Stimulated activated CD4-positive, alpha-beta T cell treated with anti-CD3 and anti-CD28 coated beads, Interleukin-1b, Interleukin-23, amount 100 ng/mL, for 48 hours (primary cell): ENCODE results near the gene GRAMD4.

Experiments
- DNase-seq: peaks from one replicate; pipeline ENCODE4 v3.0.0-alpha.2; 2020

Gene GRAMD4

GRCh38 chr22:46695346-46696228 is 75.4 kb downstream of the GRAMD4 start:
- DNase-seq: no peak

GRCh38 chr22:46696229-46696518 is 76.0 kb downstream of the GRAMD4 start:
- DNase-seq: no peak

GRCh38 chr22:46696614-46697013 is 76.4 kb downstream of the GRAMD4 start:
- DNase-seq: no peak

- no peak for DNase-seq
Observed at GRCh38 chr22:46697811-46698515, 77.8 kb downstream of the GRAMD4 start.

- no peak for DNase-seq
Observed at GRCh38 chr22:46699091-46699490, 78.9 kb downstream of the GRAMD4 start.

GRCh38 chr22:46701262-46701661 is 81.1 kb downstream of the GRAMD4 start:
- no peak for DNase-seq

- DNase-seq: no peak
Observed at GRCh38 chr22:46703171-46703995, 83.2 kb downstream of the GRAMD4 start.

GRCh38 chr22:46703996-46704370 is 83.8 kb downstream of the GRAMD4 start:
- DNase-seq: no peak

- DNase-seq: no peak
Observed at GRCh38 chr22:46706060-46706459, 85.9 kb downstream of the GRAMD4 start.

GRCh38 chr22:46707305-46707704 is 87.1 kb downstream of the GRAMD4 start:
- DNase-seq: no peak

- no peak for DNase-seq
Observed at GRCh38 chr22:46707827-46708570, 87.8 kb downstream of the GRAMD4 start.

GRCh38 chr22:46708766-46709330 is 88.7 kb downstream of the GRAMD4 start:
- no peak for DNase-seq

GRCh38 chr22:46710806-46711205 is 90.6 kb downstream of the GRAMD4 start:
- peak; percentile 14 for DNase-seq

- DNase-seq: no peak
Observed at GRCh38 chr22:46712288-46712687, 92.1 kb downstream of the GRAMD4 start.

GRCh38 chr22:46714550-46714949 is 94.4 kb downstream of the GRAMD4 start:
- no peak for DNase-seq

GRCh38 chr22:46719921-46720320 is 99.7 kb downstream of the GRAMD4 start:
- DNase-seq: no peak

- no peak for DNase-seq
Observed at GRCh38 chr22:46721501-46722085, 101.4 kb downstream of the GRAMD4 start.

GRCh38 chr22:46723882-46724281 is 103.7 kb downstream of the GRAMD4 start:
- DNase-seq: no peak

- no peak for DNase-seq
Observed at GRCh38 chr22:46725096-46725495, 104.9 kb downstream of the GRAMD4 start.

- no peak for DNase-seq
Observed at GRCh38 chr22:46726066-46726985, 106.1 kb downstream of the GRAMD4 start.

GRCh38 chr22:46726986-46727317 is 106.8 kb downstream of the GRAMD4 start:
- DNase-seq: no peak
